ENCODE results near the gene CCDC33.
A peak's percentile ranks its signal among the peaks of the same experiment; 100 is the strongest.

Gene CCDC33

GRCh38 chr15:74369084-74369745, 133.1 kb downstream of the CCDC33 start:
- DNase-seq, result no peak

GRCh38 chr15:74369756-74370155, 133.6 kb downstream of the CCDC33 start:
- no peak for DNase-seq

- DNase-seq, result no peak
Measured at GRCh38 chr15:74370471-74370870, 134.3 kb downstream of the CCDC33 start.

GRCh38 chr15:74373056-74373650, 137.0 kb downstream of the CCDC33 start:
- no peak for DNase-seq

GRCh38 chr15:74373731-74374647, 137.9 kb downstream of the CCDC33 start:
- peak; percentile 75 for DNase-seq

GRCh38 chr15:74374648-74375302, 138.6 kb downstream of the CCDC33 start:
- DNase-seq, result no peak

GRCh38 chr15:74375303-74375693, 139.2 kb downstream of the CCDC33 start:
- peak; percentile 42 for DNase-seq

GRCh38 chr15:74376226-74376625, 140.1 kb downstream of the CCDC33 start:
- no peak for DNase-seq

- no peak for DNase-seq
Measured at GRCh38 chr15:74376825-74377581, 140.9 kb downstream of the CCDC33 start.

GRCh38 chr15:74377831-74378766, 142.0 kb downstream of the CCDC33 start:
- no peak for DNase-seq

GRCh38 chr15:74378848-74379247, 142.7 kb downstream of the CCDC33 start:
- no peak for DNase-seq

- DNase-seq, result no peak
Measured at GRCh38 chr15:74380361-74381189, 144.4 kb downstream of the CCDC33 start.

- DNase-seq, result no peak
Measured at GRCh38 chr15:74381190-74381453, 145.0 kb downstream of the CCDC33 start.

GRCh38 chr15:74381481-74381880, 145.4 kb downstream of the CCDC33 start:
- no peak for DNase-seq

- DNase-seq, result peak; percentile 46
Measured at GRCh38 chr15:74382004-74382816, 146.1 kb downstream of the CCDC33 start.

- DNase-seq, result no peak
Measured at GRCh38 chr15:74383286-74383685, 147.2 kb downstream of the CCDC33 start.

GRCh38 chr15:74383695-74384565, 147.8 kb downstream of the CCDC33 start:
- no peak for DNase-seq

GRCh38 chr15:74384566-74384880, 148.4 kb downstream of the CCDC33 start:
- no peak for DNase-seq
